HG02852 (cell line): ENCODE measurements around the gene CYP4A22.
"Not testable (repeated sequence)": the region's sequence is repeated elsewhere in the genome, so short reads cannot be mapped to it uniquely, and the experiment has no call there.

ENCODE experiments used
- ATAC-seq: cut with Tn5 transposase; IDR thresholded peaks from one replicate; pipeline ENCODE4 v1.9.1; 2021; ENCODE audit warnings: mild to moderate bottlenecking, moderate library complexity; ENCODE audit not compliant: unreplicated experiment

Gene CYP4A22

DNA sequence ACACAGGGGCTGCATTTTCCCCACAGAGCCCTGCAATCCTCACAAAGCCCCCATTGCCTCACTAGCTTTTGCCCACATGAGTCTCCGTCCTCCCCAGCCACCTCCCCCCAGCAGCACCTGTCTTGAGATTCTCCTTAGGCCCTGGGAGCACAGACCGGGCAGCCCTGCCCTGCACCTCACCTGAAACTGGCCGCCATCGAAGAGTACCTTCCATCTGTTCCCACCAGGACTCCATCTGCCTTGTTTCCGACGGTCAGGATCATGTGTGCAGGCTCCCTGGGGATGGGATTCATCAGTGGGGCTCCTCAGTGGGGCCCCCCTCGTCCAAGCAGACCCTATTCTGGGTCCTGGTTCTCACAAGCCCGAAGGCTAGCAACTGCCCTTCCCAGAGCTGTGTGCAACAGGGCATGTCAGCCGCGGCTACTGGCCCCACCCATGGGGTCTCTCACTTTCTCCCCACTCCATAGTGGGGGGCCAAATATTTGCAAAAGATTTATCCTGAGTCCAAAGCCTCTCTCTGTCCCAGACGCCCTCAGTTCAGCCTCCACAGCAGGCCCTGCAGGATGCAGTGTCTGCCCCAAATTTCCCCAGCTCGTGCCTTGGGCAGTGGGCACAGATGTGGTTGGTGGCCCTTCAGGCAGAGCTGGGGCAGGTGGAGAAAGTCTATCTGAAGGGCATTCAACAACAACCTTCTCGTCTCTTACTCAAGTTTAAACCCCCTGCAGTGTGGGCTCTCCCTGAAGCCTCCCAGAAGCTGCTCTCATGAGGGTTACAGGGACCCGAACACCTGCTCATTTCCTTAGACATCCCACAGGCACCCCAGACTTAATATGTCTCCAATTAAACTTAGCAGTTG lies 47.8 kb downstream of the CYP4A22 start:
- ATAC-seq: no peak

DNA sequence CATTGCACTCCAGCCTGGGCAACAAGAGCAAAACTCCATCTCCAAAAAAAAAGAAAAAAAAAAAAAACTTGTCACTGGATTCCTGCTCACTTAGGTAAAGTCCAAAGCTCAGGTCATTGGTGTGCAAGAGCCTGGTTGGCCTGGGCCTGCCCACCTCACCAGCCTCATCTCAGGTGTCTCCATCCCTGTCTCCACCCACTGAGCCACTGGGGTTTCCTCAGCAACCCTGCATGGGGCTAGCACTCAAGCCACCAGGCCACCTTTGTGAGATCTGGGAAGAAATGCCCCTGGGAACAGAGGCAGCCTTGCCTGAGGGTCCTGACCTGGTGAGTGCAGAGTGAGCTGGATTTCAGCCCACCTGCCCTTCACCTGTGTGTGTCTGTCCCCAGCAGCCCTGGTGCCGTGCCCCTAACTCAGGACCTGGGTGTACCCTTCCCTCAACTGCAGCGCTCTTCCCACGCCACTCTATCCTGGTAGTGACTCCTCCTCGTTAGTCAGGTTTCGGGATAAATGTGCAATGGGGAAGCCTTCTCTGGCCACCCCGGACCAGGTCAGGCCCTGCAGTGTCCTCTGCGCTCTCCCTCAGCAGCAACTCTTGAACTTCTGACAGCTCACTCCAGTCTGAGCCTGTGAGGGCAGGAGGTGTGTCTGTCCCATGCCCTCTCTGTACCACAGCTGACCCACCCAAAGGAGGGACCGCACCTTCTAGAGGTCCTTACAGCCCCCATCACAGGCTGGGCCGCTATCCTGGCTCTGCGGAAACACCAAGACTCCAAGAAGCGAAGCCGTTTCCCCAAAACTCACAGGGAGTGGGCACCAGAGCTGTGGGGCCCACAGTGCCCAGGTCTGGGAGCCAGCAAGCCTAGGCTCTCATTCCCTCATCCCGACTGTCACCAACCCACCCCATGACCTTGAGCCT lies 49.3 kb downstream of the CYP4A22 start:
- no peak for ATAC-seq

DNA sequence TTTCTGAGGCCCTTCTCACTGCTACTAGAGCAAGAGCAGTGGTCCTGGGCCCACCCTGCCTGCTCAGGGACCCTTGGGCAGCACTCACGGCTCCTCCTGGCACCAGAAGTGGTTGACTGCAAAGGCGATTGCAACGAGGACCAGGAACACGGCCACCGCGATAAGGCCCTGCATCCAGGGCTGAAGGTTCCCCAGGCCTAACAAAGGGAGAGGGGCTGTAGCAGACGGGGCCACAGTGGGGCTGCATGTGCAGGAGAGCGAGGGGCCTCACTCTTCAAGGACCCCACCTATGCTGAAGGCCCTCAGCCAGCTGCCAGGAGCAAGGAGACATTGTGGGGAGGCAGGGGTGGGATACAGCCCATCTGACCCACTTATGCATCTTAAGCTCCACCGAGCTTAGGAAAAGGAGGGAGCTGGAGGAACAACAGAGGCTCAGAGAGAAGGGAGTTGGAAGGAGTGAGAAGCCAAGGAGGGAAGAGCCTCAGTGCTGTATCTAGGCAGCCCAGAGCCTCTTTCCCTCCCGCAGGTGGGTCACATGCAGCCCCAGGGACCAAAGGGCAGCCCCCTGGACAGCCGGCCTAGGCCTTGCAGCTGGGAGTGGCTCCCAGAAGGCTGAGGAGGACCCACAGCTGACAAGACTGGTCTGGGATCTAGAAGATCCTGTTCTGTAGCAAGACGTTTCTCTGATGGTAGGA lies 50.1 kb downstream of the CYP4A22 start:
- no peak for ATAC-seq

DNA sequence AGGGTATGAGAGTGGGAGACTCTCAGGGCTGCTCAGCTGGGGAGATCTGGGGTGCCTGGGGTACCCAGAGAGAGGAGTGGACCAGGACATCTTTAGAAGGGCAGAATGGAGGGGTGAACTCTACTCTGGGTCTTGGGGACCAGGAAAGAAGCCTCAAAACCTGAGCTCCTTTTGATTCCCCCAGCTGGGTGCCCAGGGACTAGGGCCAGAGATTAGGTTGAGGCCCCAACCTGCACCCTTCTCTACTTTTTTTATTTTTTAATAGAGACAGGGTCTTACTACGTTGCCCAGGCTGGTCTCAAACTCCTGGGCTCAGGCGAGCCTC lies 50.6 kb downstream of the CYP4A22 start:
- ATAC-seq: no peak

DNA sequence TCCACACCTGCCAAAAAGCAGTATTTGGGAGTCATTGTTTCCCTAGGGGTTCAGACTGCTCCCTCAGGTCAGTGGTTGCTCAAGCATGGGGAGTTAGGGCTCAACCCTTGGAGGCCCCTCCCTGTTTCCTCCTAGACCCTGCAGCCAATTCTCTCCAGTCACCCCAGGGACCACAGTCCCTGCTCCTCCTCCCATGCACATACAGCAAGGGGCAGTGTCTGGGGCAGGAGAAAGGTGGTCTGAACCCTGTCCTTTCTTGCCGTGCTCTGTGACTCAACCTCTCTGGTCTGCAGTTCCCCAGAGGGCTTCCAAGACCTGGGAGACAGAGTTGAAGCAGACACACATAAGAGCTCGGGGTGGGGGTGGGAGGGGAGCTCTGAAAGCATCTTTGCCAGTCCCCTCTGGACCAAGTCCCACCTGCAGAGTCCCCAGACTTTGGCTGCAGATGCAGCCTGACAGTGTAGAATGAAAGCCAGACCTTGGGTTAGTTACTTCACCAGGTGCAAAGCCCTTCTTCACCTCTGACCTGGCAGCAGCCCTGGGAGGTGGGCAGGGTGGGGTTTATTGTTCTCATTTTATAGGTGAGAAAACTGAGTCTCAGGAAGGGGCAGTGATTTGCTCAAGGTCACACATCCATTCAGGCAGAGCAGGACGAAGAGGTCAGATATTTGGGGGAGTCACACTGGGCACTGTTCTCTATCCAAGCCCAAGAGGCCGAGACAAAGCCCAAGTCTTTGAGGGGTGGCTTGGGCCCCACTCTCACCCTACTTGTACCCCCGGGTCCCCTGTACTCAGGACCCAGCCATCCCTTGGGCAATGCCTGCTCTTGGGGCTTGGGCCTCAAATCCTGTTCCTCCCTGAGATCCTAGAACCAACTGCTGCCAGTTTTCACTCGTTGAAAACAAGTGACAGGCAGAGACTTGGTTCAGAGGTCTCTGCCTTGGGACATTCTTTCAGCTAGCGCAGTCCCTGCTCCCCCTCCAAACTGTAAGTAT lies 51.8 kb downstream of the CYP4A22 start:
- no peak for ATAC-seq

DNA sequence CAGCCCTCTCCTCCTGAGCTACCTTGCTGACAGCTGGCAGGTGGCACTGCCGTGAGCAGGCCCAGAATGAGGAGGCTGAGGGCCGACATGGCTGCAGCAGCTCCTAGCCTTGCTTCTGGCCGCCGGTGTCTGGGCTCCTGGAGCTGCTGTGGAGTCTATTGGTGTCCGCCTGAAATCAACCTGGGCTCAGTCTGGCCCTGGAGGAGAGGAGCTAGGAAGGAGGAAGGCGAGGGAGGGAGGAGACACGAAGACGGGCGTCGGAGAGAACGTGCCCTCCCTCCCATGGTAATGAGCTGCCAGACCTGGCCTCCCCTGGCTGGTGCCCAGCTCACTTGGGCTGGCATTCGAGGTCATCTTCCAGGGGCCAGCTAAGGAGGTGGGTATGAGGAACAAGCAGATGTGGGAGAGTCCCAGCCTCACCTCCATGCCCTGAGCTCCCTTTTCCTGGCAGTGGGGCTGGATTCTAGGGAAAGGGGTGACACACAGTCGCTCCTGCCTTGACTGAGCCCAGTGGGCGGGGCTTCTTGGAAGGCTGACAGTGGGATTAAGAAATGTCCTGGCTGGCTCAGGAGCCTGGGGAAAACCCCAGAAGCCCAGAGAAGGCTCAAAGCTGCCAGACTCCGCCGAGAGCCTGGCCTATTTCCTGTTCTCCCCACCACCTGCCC lies 52.7 kb downstream of the CYP4A22 start, which contains the start of gene PDZK1IP1:
TSS of gene PDZK1IP1 (minus strand) at position 193 of the 665 bp plus-strand sequence. CDS start at position 89, 104 bp downstream.
- ATAC-seq: no peak

DNA sequence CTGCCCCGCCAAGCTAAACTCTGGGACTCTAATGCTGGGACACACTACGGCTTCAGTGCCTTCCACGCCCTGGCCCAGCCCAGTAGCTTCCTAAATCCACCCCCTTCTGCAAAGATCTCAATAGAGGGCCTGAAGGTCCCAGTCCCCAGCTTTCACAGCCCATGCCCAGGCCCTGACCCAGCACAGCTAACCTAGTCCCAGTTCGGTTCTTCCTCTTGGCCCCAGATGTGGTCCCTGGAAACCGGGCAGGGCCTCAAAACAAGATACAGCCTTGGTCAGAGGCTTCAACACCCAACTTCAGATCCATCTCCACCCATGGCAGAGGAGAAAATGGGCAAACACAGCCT lies 53.2 kb downstream of the CYP4A22 start:
- no peak for ATAC-seq

DNA sequence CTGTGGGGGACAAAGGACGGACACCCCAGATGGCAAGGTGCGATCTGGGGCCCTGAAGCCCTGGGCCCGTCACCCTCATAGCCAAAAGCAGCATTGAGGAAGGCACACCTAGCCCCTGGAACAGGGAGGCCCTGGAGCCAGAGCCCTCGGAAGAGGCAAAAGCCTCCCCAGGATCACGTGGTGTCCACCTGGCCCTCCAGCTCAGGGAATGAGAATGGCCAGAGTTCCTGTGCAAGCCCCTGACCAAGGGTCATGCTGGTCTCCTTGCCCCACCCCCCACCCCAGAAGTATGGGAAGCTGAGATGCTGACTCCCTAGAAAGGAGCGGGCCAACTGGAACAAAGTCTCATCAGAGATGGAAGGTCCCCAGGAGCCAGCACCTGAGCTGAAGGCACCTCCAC lies 53.6 kb downstream of the CYP4A22 start:
- no peak for ATAC-seq

DNA sequence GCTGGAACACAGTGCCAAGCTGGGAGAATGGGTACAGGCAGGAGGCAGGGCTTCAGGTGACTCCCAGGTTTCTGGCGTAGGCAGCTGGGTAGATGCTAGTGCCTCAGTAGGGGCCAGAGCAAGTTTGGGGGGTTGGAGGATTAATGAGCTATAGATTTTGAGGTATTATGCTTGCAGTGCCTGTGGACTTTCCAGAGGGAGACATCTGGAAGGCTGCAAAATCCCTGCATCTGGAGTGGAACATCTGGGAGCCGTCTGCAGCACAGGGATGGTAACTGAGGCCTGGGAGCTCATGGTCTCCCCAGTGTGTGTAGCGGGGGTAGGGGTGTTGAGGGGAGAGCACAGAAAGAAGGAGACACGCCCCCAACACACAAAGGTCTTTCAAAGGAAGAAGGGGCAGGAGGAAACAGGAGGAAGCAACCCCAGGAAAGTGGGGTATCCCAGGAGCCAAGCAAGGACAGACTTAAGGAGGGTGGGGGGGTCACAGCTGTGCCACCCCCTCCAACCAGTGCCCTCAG lies 54.8 kb downstream of the CYP4A22 start:
- no peak for ATAC-seq

DNA sequence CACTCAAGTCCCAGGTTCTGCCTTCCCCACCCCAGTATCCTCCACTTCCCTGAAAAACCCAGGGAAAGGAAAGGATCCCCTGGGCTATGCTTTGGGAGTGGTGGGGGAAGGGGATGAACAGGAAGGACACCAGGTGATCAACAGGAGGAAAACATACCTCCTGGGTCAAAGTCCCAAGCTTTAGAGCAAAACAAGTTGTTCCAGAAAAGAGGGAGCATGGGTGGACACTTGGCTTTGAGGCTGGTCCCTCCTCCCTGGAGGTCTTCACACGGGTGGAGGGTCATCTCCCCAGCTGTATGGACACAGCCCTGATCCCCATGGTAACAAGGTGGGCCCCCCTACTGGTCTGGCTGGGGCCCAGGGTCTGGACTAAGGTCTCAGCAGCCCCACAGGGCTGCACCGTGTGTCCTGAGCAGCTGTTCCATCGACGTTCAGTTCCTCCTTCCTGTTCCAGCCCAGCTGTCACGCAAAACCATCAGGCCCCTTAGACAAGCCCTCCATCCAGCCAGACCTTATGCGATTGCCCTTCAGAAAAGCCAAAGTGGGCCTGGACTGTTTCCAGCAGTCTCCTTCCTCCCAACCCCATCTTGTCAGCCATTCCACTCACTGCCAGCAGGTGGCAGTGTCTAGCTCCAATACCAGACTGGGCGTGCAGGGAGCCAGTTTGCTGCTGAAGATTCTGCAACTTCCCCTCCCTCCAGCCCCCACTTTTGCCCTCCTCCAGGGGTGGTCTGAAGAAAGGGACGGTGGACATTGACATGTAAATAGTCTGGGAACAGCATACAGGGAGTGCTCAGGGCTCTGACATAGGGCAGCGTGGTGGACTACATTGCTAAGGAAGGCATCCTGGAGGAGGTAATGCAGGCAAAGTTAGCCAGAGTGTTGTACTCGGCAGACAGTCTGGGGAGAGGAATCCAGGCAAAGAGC lies 55.5 kb downstream of the CYP4A22 start:
- no peak for ATAC-seq

DNA sequence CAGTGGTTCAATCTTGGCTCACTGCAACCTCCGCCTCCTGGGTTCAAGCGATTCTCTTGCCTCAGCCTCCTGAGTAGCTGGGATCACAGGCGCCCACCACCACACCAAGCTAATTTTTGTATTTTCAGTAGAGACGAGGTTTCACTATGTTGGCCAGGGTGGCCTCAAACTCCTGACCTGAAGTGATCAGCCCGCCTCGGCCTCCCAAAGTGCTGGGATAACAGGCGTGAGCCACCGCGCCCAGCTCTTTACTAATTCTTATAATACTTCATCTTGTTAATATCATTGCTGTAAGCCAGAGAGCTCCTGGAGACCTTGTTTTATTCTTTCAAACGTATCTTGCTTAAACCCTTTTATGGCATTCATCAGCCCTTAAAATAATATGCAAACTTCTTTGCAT lies 56.3 kb downstream of the CYP4A22 start:
- ATAC-seq: not testable (repeated sequence)

DNA sequence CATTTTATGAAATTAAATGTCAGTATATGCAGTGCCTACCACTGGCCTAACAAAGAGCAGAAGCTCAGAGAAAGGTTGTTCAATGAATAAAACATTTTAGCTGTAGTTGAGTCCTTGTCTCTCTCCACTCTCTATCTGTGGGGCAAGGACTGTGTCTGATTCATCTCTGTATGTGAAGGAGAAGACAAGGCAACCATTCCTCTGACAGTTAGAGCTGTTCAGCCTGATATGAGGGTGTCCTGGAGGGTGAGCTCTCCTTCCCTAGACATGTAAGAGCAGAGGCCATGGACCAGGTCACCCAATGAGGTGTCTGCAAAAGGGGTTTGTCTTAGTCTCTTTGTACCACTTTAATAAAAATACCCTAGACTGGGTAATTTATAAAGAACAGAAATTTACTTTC lies 57.1 kb downstream of the CYP4A22 start:
- no peak for ATAC-seq

DNA sequence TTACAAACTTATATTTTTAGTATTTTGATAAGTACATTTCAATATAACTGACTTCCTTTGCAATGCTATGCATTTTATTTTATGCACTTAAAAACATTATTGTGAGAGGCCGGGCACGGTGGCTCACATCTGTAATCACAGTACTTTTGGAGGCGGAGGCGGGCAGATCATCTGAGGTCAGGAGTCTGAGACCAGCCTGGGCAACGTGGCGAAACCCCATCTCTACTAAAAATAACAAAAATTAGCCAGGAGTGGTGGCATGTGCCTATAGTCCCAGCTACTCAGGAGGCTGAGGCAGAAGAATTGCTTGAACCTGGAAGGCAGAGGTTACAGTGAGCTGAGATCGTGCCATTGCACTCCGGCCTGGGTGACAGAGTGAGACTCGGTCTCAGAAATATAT lies 58.7 kb downstream of the CYP4A22 start:
- not testable (repeated sequence) for ATAC-seq

DNA sequence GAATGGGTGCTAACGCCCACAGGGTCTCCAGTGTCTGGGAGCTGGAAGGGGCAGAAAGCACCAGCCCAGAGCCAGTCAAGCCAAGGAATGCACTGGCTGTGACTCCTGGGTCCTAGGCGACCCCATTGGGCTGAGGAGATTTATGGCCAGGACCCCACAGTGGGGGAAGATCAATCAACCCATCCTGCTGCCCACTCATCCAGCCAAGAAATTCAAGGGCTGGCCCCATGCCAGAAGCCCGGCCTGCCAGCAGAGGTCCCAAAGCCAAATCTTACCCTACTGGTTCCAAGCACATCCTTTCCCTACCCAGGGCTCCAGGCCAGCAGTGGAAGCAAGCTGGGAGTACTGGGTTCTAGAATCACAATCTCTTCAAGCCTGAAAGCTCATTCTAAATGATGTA lies 59.4 kb downstream of the CYP4A22 start:
- ATAC-seq: no peak

DNA sequence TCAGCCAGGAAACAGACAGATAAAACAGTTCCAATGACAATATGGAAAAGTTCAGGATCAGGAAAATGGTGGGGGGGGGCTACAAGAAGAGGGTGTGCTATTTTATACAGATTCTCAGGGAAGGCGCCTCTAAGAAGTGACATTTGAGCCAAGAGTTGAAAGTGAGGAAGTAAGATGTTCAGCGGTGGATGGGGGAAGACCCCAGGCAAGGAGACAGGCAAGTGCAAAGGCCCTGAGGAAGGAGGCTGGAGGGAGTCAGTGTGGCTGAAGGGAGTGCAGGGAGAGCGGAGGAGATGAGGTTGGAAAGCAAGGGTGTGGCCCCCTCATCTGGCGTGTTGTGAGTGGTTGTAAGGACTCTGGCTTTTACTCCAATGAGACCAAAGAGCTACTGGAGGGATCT lies 61.0 kb downstream of the CYP4A22 start:
- no peak for ATAC-seq
